GM12875 (cell line): ENCODE results near the gene ARL8B.
"Not testable (repeated sequence)": the region's sequence is repeated elsewhere in the genome, so short reads cannot be mapped to it uniquely, and the experiment has no call there.

ENCODE experiments used
- H3K4me3 ChIP-seq: one replicate; pipeline ENCODE4 v1.5.1; 2011; ENCODE audit warnings: low read depth, low read length, control low read depth
- TF ChIP-seq, protein P1 (sequence below): IDR thresholded peaks from 2 replicates; pipeline ENCODE4 v1.5.1; 2011; ENCODE audit warnings: low read depth, mild to moderate bottlenecking, control low read depth, inconsistent platforms, low read length, moderate library complexity, borderline replicate concordance; ENCODE audit not compliant: insufficient read depth

The ARL8B gene

GRCh38 chr3:5145120-5145519, 23.0 kb downstream of the ARL8B start:
- no peak overlapping the region for H3K4me3 ChIP-seq
- TF ChIP-seq, protein P1, sequence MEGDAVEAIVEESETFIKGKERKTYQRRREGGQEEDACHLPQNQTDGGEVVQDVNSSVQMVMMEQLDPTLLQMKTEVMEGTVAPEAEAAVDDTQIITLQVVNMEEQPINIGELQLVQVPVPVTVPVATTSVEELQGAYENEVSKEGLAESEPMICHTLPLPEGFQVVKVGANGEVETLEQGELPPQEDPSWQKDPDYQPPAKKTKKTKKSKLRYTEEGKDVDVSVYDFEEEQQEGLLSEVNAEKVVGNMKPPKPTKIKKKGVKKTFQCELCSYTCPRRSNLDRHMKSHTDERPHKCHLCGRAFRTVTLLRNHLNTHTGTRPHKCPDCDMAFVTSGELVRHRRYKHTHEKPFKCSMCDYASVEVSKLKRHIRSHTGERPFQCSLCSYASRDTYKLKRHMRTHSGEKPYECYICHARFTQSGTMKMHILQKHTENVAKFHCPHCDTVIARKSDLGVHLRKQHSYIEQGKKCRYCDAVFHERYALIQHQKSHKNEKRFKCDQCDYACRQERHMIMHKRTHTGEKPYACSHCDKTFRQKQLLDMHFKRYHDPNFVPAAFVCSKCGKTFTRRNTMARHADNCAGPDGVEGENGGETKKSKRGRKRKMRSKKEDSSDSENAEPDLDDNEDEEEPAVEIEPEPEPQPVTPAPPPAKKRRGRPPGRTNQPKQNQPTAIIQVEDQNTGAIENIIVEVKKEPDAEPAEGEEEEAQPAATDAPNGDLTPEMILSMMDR: no peak

- H3K4me3 ChIP-seq: not testable (repeated sequence)
Observed at GRCh38 chr3:5147152-5147551, 25.1 kb downstream of the ARL8B start.

- no peak overlapping the region for H3K4me3 ChIP-seq
- TF ChIP-seq, protein P1: no peak
Observed at GRCh38 chr3:5149306-5149880, 27.3 kb downstream of the ARL8B start.

- TF ChIP-seq, protein P1: no peak
- no peak overlapping the region for H3K4me3 ChIP-seq
Observed at GRCh38 chr3:5151586-5151985, 29.5 kb downstream of the ARL8B start.

- H3K4me3 ChIP-seq: no peak overlapping the region
Observed at GRCh38 chr3:5153074-5153473, 31.0 kb downstream of the ARL8B start.

DNA sequence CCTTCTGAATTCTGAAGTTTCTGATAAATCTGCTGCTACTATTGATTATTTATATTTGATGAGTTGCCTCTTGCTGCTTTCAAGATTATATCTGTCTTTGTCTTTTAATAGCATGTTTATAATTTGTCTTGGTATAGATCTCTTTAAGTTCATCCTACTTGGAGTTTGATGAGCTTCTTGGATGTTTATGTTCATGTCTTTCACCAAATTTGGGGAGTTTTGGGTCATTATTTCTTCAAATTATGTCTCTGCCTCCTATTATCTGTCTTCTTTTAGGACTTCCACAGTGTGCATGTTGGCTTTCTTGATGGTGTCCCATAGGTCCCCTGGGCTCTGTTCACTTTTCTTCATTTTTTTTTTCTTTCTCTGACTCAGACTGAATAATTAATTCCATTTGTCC, 33.1 kb downstream of the ARL8B start:
- no peak overlapping the region for H3K4me3 ChIP-seq
- TF ChIP-seq, protein P1: no peak

More at GRCh38 chr3:5153074-5153473, 31.0 kb downstream of the ARL8B start:
- TF ChIP-seq, protein P1: no peak

GRCh38 chr3:5160321-5160720, 38.2 kb downstream of the ARL8B start:
- no peak overlapping the region for H3K4me3 ChIP-seq
- TF ChIP-seq, protein P1: no peak
